Measurements from ENCODE around the gene PMFBP1.

PMFBP1 gene

DNA sequence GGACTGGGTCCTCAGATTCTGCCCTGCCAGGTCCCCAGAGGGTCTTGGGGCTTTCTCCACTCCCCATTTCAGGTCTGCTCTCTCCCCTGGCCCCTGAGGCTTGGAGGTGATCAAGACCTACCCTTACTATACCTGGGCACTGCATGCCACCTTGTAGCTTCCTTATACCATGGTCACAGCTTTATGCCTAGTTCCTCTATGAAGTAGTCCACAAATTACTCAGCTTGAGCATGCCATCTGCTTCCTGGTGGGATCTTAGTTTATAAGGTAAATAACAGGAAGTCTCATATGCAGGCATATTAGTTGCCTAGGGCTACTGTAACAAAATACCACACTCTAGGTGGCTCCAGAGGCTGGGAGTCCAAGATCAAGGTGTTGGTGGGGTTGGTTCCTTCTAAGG lies 11.0 kb upstream of the PMFBP1 start:
- DNase-seq (ENCODE audit: low read depth): no peak

DNA sequence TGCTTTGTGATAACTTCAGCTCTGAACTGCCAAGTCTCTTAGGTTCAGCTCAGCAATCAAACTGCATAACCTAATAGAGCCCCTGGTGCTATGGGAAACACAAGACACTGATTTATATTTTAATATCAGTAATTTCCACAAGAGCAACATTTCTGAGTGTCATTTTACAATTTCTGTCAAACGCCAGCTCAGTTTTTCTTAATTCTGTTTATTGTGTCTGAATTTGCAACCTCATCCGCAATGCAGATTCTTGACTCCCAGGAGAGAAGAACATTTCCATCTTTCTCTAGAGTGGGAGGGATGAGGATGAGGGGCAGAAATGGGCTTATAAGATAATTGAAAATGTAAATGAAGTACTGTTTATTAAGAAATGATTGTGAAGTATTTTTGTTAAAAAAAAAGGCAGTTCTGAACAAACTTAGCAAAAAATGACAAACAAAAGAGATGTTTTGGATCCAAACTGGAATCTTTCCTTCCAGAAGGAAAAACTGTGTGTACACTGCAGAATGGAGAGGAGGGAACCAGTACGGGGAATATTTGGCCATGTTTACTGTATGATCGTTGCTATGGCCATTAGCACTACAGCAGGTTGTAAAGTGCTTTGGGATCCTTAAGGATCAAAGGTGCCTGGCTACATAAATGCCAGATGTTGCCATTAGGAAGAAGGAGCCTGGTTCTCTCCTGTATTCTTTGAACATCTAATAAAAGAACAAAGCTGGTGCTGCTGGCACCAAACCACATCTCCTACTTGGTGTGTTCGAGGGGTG lies 7.4 kb upstream of the PMFBP1 start:
- no peak for DNase-seq (ENCODE audit: low read depth)

DNA sequence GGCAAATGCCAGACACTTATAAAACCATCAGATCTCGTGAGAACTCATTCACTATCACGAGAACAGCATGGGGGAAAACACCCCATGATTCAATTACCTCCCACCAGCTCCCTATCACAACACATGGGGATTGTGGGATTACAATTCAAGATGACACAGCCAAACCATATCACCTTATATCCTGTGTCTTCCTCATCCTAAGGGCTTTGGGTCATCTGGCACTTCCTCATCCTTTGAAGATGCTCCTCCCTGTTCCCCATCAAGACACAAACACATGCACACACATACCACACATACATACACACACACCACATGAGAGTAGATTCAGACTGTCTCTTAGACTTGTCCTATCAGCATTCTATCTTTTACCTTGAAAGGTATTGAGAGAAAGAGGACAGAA lies 2.8 kb upstream of the PMFBP1 start:
- no peak for DNase-seq (ENCODE audit: low read depth)

DNA sequence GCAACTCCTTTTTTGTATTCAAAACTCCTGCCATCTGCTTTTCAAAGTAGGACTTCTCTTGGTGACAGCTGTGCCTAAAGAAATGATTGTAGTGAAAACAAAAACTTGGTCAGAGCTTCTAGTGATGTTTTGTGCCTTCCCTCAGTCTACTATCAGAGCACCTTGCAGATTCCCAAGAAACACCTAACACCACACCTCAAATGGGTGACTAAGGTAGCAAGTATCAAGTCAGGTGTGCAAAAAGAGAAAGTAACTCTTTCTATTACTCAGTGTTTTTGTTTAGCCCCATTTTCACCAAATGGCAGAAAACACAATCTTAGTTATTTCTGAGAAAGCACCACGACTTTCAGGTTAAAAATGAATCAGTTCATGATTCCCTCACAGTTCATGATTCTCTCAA lies 2.0 kb upstream of the PMFBP1 start:
- DNase-seq (ENCODE audit: low read depth): no peak

DNA sequence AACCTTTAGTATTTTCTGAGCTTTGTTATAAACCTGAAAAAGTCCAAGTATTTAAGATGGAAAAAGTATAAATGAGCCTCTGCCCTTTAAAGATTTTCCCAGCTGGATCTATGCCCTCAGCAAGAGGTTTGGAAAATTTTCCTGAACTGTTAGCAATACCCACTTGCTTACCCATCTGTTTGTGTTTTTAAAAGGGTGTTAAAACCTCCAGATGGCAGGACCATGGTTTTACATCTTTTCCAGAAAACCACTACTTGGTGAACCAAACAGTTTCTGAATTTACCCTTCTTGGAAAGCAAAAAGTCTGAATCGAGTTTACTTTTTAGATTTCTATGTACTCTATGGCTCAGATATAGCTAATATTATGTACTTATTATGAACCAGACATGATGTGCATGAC lies 719 bp downstream of the PMFBP1 start:
- no peak for DNase-seq (ENCODE audit: low read depth)

DNA sequence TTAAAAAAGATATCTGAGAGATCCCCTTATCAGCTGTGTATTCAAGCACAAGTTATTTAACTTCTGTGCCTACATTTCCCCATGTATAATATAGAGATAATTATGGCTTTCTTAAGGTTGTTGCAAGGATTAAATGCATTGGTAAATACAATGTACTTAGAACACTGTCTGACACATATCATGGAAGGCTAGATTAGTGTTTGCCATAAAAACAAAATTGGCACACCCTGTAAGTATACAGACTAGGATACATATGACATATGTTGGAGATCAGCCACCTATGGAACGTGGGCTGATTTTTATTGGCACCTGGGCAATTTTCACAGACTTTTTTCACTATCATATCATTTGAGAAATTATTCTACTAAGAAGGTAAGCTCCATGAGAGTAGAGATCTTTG lies 2.2 kb downstream of the PMFBP1 start:
- no peak for DNase-seq (ENCODE audit: low read depth)

DNA sequence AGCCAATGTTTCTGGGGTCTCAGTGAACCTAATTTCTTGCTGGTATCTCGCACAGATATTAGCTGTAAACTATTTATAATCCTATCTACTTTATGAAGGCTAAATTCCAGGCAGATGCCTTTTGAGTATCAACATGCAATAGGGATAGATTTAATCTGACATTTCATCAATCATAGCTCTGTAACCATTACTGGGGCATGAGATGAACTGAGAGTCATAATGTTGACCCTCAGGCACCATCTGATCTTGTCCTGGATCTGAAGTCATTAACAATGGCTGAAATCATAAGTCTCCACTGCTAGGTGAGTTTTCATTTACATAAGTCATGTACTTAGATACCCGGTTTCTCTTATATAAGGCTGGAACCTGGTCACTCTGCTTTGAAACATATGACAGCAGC lies 3.6 kb downstream of the PMFBP1 start:
- no peak for DNase-seq (ENCODE audit: low read depth)

DNA sequence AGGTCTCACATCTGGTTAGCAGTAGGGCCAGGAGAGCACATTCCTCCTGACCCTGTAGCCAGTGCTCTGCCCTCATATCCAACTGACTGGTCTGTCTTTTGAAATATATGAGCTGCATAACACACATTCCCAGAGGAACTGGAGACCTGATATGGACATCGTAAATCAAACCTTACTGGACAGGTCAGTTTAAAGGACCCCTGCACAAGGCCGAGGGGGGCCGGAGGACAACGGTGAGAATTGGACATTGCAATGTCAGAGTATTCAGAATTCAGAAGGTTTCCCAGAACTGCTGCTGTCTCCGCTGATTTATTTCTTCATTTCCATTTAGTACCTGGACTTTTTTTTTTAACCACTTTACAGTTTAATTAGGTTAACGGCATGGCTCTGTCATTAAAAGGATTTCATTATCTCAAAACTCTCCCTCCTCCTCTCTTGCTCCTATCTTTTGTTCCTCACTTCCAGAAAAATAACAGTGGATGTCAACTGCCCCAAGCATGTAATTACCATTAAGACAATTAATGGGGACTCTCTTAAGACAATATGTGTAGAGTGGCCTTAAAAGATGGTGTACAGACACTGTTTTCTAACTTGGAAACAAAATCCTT lies 4.9 kb downstream of the PMFBP1 start:
- DNase-seq (ENCODE audit: low read depth): no peak

DNA sequence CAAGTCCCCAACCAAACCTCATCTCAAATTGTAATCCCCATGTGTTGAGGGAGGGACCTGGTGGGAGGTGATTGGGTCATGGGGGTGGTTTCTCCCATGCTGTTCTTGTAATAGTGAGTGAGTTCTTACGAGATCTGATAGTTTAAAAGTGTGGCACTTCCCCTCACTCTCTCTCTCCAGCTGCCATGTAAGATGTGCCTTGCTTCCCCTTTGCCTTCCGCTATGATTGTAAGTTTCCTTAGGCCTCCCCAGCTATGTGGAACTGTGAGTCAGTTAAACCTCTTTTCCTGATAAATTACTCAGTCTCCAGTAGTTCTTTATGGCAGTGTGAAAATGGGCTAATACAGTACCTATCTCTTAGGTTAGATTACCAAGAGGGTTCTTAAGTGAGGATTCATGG lies 5.8 kb downstream of the PMFBP1 start:
- DNase-seq (ENCODE audit: low read depth): no peak

DNA sequence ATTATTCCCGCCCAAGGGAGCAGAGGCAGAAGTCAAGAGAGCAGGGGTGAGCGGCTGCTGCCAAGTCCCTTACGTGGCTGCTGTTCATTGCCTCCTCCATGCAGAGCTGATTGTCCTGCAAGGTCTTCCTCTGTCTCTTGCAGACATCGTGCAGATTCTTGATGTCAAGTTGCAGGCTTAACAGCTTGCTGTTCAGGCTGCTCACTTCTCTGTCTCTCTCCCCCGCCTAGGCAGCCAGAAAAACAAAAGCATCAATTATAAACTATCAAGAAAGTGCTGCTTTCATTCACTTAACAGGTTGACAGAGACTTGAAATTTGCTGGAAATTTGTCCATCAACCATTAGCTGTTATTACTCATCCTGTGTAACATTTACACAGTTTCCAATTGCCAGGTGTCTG lies 7.3 kb downstream of the PMFBP1 start:
- no peak for DNase-seq (ENCODE audit: low read depth)

DNA sequence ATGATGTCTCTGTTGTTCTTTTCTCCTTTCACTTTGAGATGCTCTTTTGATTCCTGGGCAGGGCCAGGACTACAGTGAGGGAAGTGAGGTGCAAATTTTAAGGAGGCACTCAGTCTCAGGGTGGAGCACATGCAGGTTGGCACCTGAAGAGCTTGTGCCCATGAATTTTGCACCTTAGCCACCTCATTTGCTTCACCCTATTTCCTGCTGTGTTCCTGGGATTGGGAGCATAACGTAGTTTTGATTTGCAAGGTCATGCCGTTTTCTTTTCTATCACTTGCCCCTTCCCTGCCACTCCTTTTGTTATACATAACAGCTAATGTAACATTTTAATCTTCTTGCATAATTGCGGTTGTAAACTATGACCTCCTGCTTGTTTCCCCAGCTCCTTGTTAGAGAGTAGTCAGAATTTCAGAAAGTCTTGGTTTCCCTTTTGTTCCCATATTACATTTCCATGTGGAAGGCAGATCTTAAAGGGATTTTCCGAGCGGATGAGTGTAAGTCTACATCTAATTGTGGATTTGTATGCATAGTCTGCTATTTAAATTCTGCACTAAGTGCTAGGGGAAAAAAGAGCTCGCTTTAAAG lies 9.8 kb downstream of the PMFBP1 start:
- no peak for DNase-seq (ENCODE audit: low read depth)

DNA sequence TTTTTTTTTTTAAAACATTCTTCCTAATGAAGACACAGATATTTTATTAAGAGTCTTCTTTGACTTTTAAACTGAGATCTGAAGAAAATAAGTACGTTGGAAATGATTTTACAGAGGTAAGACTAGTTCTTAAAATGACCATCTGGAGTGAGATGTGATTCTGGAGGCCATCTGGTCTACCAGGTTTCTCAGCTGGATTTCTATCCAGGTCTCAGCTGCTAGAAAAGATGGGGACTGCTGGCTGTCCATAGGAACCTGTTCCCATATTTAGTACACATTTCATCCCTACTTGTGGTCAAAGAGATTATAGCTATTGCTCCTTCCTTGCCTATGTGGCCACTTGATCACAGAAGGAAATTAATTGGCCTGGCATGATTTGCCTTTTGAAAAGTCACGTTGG lies 12.2 kb downstream of the PMFBP1 start:
- no peak for DNase-seq (ENCODE audit: low read depth)

DNA sequence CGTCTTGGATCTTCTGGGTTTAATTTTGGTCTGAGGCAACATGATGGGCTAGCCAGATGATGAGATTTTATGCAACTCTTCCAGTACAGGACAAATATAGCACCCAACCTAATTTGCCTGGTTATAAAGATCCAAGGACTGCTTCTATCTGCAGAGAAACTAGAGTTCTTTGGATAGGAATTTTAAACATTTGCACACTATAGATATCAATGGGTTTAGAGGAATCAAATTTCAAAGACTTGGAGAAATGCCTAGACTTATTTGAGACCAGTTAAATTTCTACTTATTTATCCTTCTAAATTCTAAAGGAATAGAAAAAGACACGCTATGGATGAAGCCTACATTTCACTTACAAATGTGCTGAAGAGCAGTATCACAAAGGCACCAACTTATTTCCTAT lies 12.6 kb downstream of the PMFBP1 start:
- DNase-seq (ENCODE audit: low read depth): no peak

DNA sequence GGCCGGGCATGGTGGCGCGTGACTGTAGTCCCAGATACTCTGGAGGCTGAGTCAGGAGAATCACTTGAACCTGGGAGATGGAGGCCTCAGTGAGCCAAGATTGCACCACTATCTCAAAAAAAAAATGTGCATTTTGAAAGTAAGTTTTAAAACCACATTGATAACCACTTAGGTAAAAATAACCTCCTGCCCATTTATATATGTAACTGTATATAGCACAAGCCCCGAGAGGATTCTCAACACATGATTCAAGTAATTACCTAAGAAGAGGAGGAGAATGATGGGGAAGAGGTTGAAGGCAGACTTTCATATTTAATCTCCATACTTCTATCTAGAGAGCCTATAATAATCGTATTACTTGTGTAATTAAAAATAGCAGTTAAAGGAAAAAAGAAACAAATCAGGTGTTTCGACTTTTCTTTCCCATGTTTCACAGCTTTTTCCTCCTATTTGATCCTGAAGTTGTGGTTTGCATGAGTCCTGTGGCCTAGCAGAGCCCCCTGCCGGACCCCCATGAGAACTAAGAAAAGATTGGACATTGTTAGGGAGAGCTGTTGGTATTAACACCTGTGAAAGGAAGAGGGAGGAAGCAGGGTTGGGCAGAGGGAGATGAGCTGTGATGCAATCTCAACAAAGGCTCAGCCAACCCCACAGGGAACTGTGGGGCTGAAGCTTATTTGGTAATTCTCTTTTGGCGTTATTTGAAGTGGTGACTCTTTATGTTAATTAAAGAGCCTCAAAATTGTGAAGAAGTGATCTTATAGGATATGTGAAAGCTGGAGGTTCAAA lies 22.1 kb downstream of the PMFBP1 start:
- DNase-seq (ENCODE audit: low read depth): no peak

DNA sequence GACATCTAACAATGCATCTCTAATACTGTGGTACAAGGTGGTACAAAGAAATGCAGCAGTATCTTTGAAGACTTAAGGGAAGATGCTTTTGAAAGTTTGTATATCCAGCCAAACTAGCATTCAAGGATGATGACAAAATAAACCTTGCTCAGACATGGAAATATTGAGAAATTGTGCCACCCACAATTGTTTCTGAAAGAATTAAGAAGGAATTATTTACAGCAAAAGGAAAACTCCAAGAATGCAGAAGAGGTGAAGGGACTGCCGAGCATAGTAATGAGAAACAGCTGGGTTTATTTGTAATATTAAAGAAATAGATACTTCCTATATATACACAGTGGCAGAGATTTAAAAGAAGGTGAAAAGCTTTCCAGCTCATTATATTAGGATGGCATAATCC lies 29.5 kb downstream of the PMFBP1 start:
- DNase-seq (ENCODE audit: low read depth): no peak

DNA sequence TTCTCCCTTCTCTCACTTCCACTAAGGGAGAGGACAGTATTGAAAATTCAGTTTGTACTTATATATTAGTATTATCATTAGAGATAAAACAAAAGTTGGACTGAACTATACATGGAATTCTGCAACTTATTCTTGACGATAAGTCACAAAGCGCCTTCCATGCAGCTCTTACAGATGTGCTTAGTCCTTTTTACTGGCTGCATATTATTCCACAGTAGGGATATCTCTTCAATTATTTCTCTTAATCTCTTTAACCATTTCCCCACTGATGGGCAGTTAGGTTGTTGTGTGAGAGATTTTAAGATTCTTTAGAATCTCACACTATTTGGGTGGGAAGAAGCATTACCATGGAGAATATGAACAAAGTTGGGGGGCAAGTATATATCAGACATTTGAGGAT lies 32.0 kb downstream of the PMFBP1 start:
- DNase-seq (ENCODE audit: low read depth): no peak

DNA sequence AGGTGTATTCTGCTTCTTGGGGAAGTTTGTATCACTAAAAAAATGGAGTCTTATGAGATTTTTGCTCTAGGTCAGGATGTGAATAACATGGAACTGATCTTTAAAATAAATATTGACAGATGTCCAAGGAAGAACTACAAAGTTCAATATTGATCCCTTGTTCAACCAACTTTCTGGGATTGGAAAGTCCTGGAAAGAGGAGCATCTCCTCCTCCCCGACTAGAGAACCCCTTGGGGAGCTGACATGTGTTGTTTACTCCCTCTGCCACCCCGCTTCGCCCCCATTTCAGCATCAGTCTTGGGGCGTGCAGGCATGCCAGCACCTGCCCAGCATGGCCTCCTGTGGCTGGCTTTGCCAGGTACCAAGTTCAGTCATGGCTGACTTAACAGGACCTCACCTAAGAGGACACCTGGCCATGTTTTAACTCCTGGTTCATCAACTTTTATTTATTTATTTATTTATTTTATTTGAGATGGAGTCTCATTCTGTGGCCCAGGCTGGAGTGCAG lies 33.8 kb downstream of the PMFBP1 start:
- no peak for DNase-seq (ENCODE audit: low read depth)

DNA sequence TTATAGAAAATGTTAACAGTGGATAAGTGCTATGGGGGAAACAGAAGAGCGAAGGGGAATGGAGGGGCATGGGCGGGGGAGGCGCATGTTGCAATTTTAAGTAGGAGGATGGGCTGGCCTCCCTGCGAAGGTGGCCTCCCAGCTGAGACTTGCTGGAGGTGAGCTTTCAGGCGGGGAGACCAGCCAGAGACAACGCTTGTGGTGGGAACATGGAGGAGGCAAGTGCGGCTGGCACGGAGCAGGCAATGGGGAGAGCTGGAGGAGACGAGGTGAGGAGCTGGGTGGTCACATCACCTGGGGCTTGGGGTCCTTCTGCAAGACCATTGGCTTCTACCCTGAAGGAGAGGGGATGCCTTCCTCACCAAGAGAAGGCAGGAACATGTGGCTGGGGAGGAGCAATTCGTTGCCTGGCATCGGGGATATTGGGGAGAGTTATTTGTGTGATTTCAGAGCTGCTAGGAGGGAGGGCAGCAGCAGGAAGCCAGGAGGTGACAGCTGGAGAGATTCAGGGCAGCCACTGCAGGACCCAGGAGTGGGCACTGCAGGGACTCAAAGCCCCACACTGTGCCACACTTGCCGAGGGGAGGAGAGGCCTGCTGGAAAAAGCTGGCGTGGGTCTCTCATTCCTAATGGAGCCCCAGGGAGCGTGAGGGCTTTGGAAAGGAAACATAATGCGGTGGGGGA lies 34.4 kb downstream of the PMFBP1 start:
- DNase-seq (ENCODE audit: low read depth): no peak

DNA sequence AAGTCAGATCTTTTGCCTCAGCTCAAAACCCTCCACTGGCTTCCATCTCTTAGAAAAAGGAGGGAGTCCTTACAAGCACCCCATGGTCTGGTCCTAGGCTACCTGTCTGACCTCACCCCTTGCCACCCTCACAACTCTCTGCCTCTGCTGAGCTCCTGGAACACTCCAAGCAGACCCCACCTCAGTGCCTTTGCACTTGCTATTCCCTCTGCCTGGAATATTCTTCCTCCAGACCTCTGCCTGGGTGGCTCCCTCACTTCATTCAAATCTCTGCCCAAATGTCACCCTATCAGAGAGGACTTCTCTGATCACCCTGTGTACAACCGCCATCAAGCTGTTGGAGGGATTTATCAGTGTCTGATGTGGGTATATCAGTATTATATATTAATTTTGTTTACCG lies 37.4 kb downstream of the PMFBP1 start:
- DNase-seq (ENCODE audit: low read depth): no peak

DNA sequence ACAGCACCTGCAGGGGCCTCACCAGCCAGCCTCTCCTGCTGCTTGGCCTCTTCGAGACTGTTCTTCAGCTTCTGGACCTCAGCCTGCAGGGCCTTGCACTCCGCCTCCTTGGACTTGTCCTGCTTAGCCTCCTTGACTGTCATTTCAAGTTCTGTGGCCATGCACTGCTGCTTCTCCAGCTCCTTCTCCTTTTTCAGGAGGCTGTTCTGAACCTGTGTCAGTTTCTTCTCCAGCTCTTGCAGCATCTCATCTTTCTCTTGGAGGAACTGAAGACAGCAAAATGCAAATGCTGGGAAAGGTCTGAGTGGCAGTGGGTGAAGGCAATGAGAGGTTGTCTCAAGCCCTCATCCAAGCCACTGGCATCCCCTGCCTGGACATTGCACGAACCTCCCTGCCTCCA lies 39.2 kb downstream of the PMFBP1 start:
- DNase-seq (ENCODE audit: low read depth): no peak

DNA sequence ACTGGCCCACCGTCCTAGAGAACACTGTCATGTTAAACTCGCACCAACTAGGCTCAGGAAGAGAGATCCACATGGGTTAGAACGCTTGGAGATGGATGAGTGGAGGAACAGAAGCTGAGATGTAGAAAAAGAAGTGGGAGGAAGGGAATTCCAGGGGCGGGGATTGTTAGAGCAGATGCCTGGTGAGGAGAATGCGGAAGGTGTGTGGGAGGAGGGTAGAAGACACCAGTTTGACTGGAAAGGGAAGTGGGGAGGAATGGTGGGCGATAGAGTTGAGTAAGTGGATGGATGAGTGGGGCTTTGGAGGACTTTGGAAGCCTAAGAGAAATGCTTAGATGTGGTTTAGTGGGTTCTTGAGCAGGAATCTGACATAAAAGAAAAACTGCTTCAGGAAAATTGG lies 40.9 kb downstream of the PMFBP1 start:
- DNase-seq (ENCODE audit: low read depth): no peak

DNA sequence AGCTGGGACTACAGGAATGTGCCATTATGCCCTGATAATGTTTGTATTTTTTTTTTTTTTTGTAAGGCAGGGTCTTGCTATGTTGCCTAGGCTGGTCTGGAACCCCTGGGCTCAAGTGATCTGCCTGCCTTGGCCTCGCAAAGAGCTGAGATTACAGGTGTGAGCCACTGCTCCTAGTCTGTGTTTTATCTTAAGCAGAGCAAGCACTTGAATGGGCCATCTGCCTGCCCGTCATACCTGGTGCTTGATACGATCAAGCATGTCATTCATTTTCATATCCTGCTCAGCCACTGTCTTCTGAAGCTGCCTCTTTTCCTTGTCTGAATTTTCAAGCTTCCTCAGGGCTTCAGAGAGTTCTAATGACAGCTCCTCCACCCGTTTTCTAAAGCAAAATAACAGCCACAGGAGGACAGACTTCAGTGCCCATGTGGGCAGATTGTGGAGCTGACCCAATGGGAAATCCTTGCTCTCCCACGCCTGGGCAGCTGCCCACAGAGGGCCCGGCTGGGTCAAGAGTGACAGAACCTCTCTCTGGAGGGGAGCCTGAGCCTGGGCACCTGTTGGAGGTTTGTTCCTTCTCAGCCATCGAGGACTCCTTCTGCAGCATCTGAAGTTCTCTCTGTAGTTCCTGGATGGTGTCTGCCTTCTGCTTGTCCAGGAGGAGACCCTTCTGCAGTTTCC lies 41.8 kb downstream of the PMFBP1 start:
- no peak for DNase-seq (ENCODE audit: low read depth)

Measured in HS-27A (cell line).